ENCODE data around the gene WIPF3.

The WIPF3 gene

DNA sequence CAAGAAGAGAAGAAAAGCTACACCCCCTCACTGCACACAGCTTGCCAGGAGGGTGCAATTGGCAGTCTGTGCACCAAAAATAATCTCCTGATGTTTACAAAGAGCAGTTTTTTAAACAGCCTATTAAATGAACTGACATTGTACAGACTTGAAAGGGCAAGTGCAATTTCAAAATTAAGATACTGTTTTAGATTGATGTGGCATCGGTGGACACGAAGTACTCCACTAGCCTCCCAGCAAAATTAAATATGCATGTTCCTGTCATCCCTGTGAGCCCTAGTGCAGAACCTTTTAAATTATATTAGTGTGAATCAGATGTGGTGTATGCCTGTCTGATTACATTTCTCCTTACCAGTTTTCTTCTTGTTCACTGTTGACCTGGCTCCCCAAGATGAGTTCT is 87.9 kb downstream of the WIPF3 start:
- TF ChIP-seq, protein P1, sequence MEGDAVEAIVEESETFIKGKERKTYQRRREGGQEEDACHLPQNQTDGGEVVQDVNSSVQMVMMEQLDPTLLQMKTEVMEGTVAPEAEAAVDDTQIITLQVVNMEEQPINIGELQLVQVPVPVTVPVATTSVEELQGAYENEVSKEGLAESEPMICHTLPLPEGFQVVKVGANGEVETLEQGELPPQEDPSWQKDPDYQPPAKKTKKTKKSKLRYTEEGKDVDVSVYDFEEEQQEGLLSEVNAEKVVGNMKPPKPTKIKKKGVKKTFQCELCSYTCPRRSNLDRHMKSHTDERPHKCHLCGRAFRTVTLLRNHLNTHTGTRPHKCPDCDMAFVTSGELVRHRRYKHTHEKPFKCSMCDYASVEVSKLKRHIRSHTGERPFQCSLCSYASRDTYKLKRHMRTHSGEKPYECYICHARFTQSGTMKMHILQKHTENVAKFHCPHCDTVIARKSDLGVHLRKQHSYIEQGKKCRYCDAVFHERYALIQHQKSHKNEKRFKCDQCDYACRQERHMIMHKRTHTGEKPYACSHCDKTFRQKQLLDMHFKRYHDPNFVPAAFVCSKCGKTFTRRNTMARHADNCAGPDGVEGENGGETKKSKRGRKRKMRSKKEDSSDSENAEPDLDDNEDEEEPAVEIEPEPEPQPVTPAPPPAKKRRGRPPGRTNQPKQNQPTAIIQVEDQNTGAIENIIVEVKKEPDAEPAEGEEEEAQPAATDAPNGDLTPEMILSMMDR (IDR thresholded peaks at IDR 0.05; ENCODE audit: control insufficient read depth, extremely low read depth, insufficient read depth) = no peak
- DNase-seq (ENCODE audit: low read depth) = no peak
- H3K4me3 ChIP-seq (ENCODE audit: low read depth, low read length) = no peak overlapping the region

DNA sequence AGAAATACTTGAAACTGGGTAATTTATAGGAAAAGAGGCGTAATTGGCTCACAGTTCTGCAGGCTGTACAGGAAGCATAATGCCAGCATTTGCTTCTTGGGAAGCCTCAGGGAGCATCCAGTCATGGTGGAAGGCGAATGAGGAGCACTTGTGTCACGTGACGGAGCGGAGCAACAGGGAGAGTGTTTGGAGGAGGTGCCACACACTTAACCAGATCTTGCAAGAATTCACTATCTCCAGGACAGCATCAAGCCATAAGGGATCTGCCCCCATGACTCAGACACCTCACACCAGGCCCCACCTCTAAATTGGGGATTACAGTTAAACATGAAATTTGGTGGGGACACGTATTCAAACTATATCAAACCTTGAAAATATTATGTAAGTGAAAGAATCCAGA is 89.3 kb downstream of the WIPF3 start:
- DNase-seq (ENCODE audit: low read depth) = no peak
- no peak overlapping the region for H3K4me3 ChIP-seq (ENCODE audit: low read depth, low read length)
- TF ChIP-seq, protein P1 (IDR thresholded peaks at IDR 0.05; ENCODE audit: control insufficient read depth, extremely low read depth, insufficient read depth) = no peak

DNA sequence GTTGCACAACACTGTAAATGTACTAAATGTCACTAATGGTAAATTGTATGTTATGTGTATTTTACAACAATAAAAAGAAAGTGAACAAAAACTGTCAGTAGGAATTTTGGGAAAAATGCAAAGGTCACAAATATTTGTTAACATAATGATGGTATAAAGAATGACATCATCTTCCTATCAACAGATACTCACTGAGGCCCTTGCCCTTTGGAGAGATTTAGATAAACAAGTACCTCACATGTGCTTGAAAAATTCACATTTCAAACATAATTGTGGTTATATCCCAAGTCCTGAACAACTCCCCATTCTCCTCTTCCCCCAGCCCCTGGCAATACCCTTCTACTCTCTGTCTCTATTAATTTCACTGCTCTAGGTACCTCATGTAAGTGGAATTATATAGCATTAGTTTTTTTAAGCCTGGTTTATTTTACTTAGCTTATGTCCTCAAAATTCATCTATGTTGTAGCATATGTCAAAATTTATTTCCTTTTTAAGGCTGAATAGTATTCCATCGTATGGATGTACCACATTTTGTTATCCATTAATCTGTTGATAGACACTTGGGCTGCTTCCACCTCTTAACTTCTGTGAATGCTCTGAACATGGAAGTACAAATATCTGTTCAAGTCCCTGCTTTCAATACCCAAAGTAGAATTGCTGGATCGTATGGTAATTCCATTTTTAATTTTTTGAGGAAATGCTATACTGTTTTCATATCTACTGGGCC is 90.5 kb downstream of the WIPF3 start:
- TF ChIP-seq, protein P1 (IDR thresholded peaks at IDR 0.05; ENCODE audit: control insufficient read depth, extremely low read depth, insufficient read depth) = no peak
- DNase-seq (ENCODE audit: low read depth) = no peak
- H3K4me3 ChIP-seq (ENCODE audit: low read depth, low read length) = no peak overlapping the region

DNA sequence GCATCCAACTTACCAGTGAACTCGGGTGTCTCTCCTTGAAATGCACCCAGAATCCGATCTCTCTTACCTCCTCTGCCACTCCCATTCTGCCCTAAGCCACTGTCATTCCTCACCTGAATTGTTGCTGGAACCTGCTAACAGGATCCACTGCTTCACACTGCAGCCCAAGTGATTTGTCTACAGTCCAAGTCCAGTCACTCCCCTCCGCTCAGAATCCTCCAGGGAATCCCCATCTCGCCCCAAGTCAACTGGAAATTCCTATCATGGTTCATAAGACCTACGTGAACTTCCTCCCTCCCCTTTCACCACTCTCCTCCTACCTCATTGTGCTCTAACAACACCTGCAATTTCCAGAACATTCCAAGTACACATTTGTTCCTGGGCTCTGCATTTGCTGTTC is 92.0 kb downstream of the WIPF3 start:
- no peak for DNase-seq (ENCODE audit: low read depth)
- H3K4me3 ChIP-seq (ENCODE audit: low read depth, low read length) = no peak overlapping the region
- TF ChIP-seq, protein P1 (IDR thresholded peaks at IDR 0.05; ENCODE audit: control insufficient read depth, extremely low read depth, insufficient read depth) = no peak

DNA sequence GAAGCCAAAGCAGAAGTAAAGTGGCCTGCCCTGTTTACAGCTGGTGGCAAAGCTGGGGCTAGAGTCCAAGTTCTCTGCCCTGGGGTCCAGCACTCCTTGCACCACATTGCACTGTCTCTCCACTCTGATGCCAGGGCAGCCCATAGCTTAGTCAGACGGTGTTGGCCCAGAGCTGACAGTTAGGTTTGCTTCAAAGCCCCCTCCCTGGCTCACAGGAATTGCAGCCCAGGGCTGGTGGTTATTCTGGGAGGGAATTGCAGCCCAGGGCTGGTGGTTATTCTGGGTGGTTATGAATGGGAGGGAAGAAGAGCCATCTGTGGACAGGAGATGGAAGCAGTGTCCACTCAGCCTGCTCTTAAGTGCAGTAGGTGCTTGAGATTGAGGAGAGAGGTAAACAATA is 94.4 kb downstream of the WIPF3 start:
- no peak for DNase-seq (ENCODE audit: low read depth)

DNA sequence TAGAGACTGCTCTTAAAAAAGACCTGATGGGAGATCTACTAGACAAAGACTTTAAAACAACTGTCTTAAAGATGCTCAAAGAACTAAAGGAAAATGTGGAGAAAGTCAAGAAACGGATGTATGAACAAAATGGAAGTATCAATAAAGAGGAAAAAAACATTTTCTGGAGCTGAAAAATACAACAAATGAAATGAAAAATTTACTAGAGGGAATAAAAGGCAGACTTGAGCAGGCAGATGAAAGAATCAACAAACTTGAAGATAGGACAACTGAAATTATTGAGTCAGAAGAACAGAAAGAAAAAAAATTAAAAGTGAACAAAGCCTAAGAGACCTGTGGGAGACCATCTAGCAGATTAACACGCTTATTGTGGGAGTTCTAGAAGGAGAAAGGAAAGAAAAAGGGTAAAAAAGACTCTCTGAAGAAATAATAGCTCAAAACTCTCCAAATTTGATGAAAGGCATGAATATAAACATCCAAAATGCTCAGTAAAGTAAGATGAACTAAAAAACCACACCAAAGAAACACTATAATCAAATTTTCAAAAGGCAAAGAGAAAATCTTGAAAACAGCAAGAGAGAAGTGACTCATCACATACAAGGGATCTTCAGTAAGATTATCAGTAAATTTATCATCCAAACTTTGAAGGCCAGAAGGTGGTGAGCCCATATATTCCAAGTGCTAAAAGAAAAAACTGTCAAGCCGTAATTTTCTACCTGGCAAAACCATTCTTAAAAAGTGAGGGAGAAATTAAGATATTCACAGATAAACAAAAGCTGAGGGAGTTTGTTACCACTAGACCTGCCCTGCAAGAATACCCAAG is 100.1 kb downstream of the WIPF3 start:
- TF ChIP-seq, protein P1 (IDR thresholded peaks at IDR 0.05; ENCODE audit: control insufficient read depth, extremely low read depth, insufficient read depth) = no peak
- no peak overlapping the region for H3K4me3 ChIP-seq (ENCODE audit: low read depth, low read length)
- no peak for DNase-seq (ENCODE audit: low read depth)

More for the DNA sequence above, 94.4 kb downstream of the WIPF3 start:
- H3K4me3 ChIP-seq (ENCODE audit: low read depth, low read length) = no peak overlapping the region
- TF ChIP-seq, protein P1 (IDR thresholded peaks at IDR 0.05; ENCODE audit: control insufficient read depth, extremely low read depth, insufficient read depth) = no peak
